Progenitor cell of endocrine pancreas (in vitro differentiated cells): ENCODE data around the gene DDI2. TPM values are rescaled to one million over a fixed set of nuclear protein-coding genes. Genes with fewer than 3 reads are reported as not detected.
A peak's percentile ranks its signal among the peaks of the same experiment; 100 is the strongest.

Experiments used
- DNase-seq: peaks from one replicate; pipeline ENCODE4 v3.0.0; 2021; ENCODE audit warnings: low spot score; ENCODE audit not compliant: unreplicated experiment
- H3K27ac Mint-ChIP-seq: 2 replicates; pipeline ENCODE4 v1.8.0; 2021; ENCODE audit warnings: mild to moderate bottlenecking, moderate library complexity, mixed read lengths
- H3K27me3 Mint-ChIP-seq: 2 replicates; pipeline ENCODE4 v1.8.0; 2021; ENCODE audit warnings: mixed read lengths
- H3K36me3 Mint-ChIP-seq: 2 replicates; pipeline ENCODE4 v1.8.0; 2022; ENCODE audit warnings: mixed read lengths; ENCODE audit not compliant: insufficient read depth
- H3K4me1 Mint-ChIP-seq: 2 replicates; pipeline ENCODE4 v1.8.0; 2021; ENCODE audit warnings: low read depth, mixed read lengths
- H3K4me3 Mint-ChIP-seq: 2 replicates; pipeline ENCODE4 v1.8.0; 2021; ENCODE audit warnings: low read depth, mild to moderate bottlenecking, moderate library complexity, mixed read lengths
- H3K9me3 Mint-ChIP-seq: 2 replicates; pipeline ENCODE4 v1.8.0; 2021; ENCODE audit warnings: low read depth, mixed read lengths
- CTCF ChIP-seq: fragments of 200-600 bp; sonication (generic); IDR thresholded peaks from one replicate; pipeline ENCODE4 v1.5.0; 2021; ENCODE audit warnings: antibody characterized with exemption, mild to moderate bottlenecking; ENCODE audit not compliant: unreplicated experiment
- total RNA-seq: library from RNA; stranded (reverse); gene quantifications from 2 replicates; pipeline ENCODE4 v1.2.1, GENCODE V29; 2021

The DDI2 gene
- total RNA-seq, 1 donor from 2014 or later, result 35.6 TPM

- peaks cover 12% of the 10 kb centered on the region for H3K4me1 Mint-ChIP-seq
- H3K27me3 Mint-ChIP-seq, result no peaks in the 10 kb centered on the region
- H3K27ac Mint-ChIP-seq, result peak overlapping the region; percentile 58
- no peaks in the 10 kb centered on the region for H3K9me3 Mint-ChIP-seq
- H3K36me3 Mint-ChIP-seq, result peaks cover 17% of the 10 kb centered on the region
- TF ChIP-seq CTCF, result no peak
- H3K4me3 Mint-ChIP-seq, result no peak overlapping the region
- no peak for DNase-seq
Observed at GRCh38 chr1:15626269-15626950, 9.2 kb downstream of the DDI2 start.

- no peak overlapping the region for H3K4me3 Mint-ChIP-seq
- H3K9me3 Mint-ChIP-seq, result no peaks in the 10 kb centered on the region
- no peak overlapping the region for H3K27ac Mint-ChIP-seq
- peaks cover 12% of the 10 kb centered on the region for H3K4me1 Mint-ChIP-seq
- H3K27me3 Mint-ChIP-seq, result no peaks in the 10 kb centered on the region
- H3K36me3 Mint-ChIP-seq, result peaks cover 20% of the 10 kb centered on the region
- TF ChIP-seq CTCF, result no peak
- no peak for DNase-seq
Observed at GRCh38 chr1:15627343-15627988, 10.2 kb downstream of the DDI2 start.

- Mint-ChIP-seq H3K4me1 (peaks cover 12% of the 10 kb centered on the region), H3K9me3 (no peaks in the 10 kb centered on the region), H3K4me3 (no peak overlapping the region), H3K36me3 (peaks cover 18% of the 10 kb centered on the region), H3K27me3 (no peaks in the 10 kb centered on the region), H3K27ac (no peak overlapping the region)
- no peak for TF ChIP-seq CTCF
- DNase-seq, result no peak
Observed at GRCh38 chr1:15628003-15628402, 10.7 kb downstream of the DDI2 start.

GRCh38 chr1:15633756-15634420 lies 16.6 kb downstream of the DDI2 start:
- H3K27ac Mint-ChIP-seq, result no peak overlapping the region
- no peaks in the 10 kb centered on the region for H3K27me3 Mint-ChIP-seq
- no peaks in the 10 kb centered on the region for H3K9me3 Mint-ChIP-seq
- H3K36me3 Mint-ChIP-seq, result peaks cover 26% of the 10 kb centered on the region
- DNase-seq, result no peak
- no peaks in the 10 kb centered on the region for H3K4me1 Mint-ChIP-seq
- TF ChIP-seq CTCF, result no peak
- no peak overlapping the region for H3K4me3 Mint-ChIP-seq

- Mint-ChIP-seq H3K4me1 (no peaks in the 10 kb centered on the region), H3K27ac (peak overlapping the region; percentile 38), H3K4me3 (no peak overlapping the region), H3K27me3 (no peaks in the 10 kb centered on the region), H3K36me3 (peaks cover 20% of the 10 kb centered on the region), H3K9me3 (no peaks in the 10 kb centered on the region)
- no peak for TF ChIP-seq CTCF
- DNase-seq, result no peak
Observed at GRCh38 chr1:15636436-15636835, 19.2 kb downstream of the DDI2 start.
